ENCODE measurements around the gene DNASE1L2. TPM values are rescaled to one million over a fixed set of nuclear protein-coding genes. Genes with fewer than 3 reads are reported as not detected.
"Not testable (repeated sequence)": the region's sequence is repeated elsewhere in the genome, so short reads cannot be mapped to it uniquely, and the experiment has no call there.

DNASE1L2 gene
- not detected for total RNA-seq (ENCODE audit: insufficient read depth, low replicate concordance)

GRCh38 chr16:2236337-2237101 lies at the start of gene DNASE1L2:
Gene DNASE1L2 (plus strand): TSS chr16:2236444. CDS start chr16:2236817, 373 bp downstream.
- no peak for DNase-seq (ENCODE audit: low spot score)

DNA sequence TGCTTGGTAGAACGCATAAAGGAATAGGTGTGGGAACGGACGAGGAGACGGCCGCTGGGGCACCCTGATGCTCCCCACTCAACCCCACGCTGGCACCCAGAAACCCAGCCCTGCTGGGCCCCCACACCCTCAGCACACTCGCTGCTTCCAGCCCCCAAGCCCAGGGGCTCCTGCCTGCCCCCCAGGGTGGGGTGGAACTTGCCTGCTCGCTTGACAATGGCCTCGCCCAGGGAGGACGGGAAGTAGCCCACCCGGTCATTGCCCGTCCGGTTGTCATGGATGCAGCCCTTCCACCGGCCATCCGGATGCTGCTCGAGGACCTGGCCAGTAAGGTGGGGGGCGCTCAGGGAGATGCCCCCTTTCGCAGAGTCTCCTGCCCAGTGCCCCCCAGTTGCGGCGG lies 49.7 kb upstream of the DNASE1L2 start:
- DNase-seq (ENCODE audit: low spot score) = no peak

DNA sequence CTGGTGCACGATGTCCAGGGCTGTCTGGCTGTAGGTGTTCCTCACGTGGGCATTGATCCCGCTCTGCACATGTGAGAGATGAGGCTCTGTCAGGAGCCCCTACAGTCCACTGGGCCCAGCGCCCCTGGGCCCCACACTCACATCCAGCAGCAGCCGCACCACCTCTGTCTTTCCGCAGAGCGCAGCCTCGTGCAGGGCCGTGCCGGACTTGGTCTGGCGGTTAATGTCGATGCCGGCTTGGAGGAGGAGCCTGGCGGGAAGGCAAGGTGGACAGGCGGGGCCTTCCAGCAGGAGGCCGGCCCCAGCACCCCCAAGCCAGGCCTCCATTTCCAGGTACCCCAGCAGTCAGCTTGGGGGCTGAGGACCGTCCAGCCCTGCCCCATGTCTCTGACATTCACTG lies 49.0 kb upstream of the DNASE1L2 start:
- no peak for DNase-seq (ENCODE audit: low spot score)

DNA sequence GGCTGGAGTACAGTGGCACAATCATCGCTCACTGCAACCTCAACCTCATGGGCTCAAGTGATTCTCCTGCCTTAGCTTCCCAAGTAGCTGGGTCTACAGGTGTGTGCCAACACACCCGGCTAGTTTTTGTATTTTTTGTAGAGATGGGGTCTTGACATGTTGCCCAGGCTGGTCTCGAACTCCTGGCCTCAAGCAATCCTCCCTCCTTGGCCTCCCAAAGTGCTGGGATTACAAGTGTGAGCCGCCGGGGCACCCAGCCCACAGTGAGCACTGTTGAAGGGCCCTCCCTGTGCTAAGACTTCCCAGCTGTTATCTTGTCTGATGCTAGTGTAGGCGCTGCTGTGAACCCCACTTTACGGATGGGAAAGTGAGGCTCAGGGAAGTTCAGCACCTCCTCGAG lies 47.8 kb upstream of the DNASE1L2 start:
- DNase-seq (ENCODE audit: low spot score) = no peak

GRCh38 chr16:2189252-2189893 lies 46.9 kb upstream of the DNASE1L2 start:
- no peak for DNase-seq (ENCODE audit: low spot score)

- no peak for DNase-seq (ENCODE audit: low spot score)
Measured at GRCh38 chr16:2190002-2190658, 46.1 kb upstream of the DNASE1L2 start.

DNA sequence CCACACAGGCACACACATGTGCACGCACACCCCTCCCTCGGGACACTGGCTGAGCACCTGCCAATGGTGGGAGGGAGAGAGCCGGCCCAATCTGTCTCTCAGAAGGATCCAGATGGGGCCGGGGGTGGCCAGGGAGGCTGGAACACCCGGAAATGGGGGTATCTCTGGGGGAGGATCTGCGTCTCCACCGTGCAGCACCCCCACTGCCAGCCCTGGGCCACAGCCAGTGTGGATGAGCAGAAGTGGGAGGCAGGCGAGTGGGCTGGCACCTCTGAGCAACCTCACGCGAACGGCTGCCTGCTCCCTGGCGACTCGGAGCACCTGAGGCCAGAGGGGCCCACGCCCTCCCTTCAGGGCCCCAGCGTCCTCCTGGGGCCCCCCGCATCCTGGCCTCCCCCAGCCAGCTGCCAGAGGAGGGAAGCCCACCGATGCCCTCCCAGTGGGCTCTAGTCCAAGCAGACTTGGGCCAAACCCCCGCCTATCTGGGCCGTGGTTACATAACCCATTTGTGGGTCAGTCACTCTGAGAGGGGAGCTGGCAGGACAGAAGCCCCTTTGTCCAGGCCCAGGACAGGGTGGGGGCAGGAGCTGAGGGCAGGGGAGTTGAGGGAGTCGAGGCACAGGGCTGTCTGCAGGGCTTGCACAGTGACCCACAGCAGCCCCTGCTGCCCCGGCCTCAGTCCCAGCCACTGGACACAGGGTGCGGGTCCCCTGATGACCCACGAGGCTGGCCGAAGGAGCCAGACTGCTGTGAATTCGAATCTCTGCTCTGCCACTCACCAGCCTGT lies 45.4 kb upstream of the DNASE1L2 start:
- DNase-seq (ENCODE audit: low spot score) = no peak

- no peak for DNase-seq (ENCODE audit: low spot score)
Measured at GRCh38 chr16:2191446-2191706, 44.9 kb upstream of the DNASE1L2 start.

GRCh38 chr16:2194166-2194834 lies 41.9 kb upstream of the DNASE1L2 start:
- DNase-seq (ENCODE audit: low spot score) = peak; percentile 35

GRCh38 chr16:2194852-2195321 lies 41.4 kb upstream of the DNASE1L2 start:
- peak; percentile 18 for DNase-seq (ENCODE audit: low spot score)

DNA sequence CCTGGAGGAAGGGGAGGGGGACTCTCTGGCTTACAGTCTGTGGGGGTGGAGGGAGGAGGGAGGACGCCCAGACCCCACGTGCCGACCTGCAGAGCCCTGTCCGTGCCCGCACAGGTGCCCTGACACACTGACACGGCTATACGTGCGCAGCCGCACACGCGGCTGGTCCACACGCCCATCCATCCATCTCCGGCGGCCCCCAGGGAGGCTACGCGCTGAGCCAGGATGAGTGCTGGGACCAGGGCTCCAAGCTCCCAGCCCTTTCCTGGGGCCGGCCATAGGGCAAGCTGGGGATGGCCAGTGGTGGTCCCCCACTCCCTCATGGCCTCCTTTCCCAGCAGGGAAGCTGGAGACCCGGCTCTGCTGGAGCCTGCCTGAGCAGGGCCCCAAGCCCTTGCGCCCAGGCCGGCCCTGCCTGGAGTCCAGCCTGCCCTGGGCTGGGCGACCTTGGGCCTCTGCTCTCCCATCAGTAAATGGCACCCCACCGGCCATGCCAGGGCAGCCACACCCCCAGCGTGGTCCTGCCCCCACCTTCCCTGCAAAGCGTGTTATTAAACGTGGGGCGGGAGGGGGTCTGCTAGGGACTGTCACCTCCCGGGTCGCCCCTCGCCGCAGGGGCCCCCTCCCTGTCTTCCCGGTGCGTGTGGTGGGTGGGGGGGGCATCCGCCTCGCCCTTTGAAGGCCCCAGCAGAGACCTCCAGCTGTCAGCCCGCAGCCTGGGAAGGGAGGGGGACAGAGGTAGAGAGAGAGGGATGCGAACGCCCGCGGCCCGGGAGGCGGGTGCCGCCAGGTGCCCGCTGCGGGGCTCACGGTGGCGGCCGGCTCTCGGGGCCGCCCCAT lies 40.7 kb upstream of the DNASE1L2 start:
- no peak for DNase-seq (ENCODE audit: low spot score)

GRCh38 chr16:2196162-2196980 lies 39.9 kb upstream of the DNASE1L2 start, which contains the start of gene CASKIN1:
Gene CASKIN1 (minus strand): TSS chr16:2196605. CDS start chr16:2196432, 173 bp downstream.
- no peak for DNase-seq (ENCODE audit: low spot score)

DNA sequence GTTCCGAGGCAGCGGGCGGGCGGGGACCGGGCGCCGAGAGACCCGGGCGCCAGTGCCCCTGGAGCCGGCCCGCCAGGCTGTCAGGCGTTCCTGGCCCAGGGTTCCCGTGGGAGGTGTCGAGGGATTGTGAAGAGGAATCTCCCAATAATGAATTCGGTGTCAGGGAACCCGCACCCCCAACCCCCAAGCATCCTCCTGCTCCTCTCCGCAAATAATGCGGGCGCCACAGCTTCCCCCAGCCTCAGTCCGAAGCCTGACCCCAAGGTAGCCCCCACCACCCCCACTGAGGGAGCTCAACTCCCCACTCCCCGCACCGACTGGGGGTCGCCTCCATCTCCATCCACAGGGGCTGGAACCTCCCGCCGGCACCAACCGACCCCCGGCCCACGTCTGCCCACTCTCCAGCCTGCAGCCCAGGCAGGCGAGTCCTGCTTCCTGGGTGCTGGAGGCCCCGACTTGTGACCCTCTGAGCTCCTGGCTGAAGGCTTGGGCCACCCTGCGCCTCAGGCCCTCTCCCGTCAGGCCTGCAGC lies 39.2 kb upstream of the DNASE1L2 start:
- no peak for DNase-seq (ENCODE audit: low spot score)

DNA sequence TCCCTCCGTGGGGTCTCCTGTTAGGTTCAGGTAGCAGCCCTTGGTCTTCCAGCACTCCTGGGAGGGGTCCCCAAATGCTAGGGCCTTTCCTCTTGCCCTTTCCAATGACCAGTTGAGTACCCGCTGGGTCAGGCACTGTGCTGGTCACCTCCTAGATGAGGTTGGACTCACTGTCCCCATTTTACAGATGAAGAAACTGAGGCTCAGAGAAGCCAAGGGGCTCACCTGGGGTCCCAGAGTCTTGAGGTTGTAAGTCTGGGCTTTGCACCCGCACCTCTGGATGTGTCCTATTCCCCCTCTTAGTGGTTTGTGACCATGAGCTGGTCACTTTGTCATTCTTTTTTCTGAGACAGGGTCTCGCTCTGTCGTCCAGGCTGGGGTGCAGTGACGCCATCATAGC lies 38.5 kb upstream of the DNASE1L2 start:
- no peak for DNase-seq (ENCODE audit: low spot score)

GRCh38 chr16:2198283-2198682 lies 38.0 kb upstream of the DNASE1L2 start:
- DNase-seq (ENCODE audit: low spot score) = no peak

DNA sequence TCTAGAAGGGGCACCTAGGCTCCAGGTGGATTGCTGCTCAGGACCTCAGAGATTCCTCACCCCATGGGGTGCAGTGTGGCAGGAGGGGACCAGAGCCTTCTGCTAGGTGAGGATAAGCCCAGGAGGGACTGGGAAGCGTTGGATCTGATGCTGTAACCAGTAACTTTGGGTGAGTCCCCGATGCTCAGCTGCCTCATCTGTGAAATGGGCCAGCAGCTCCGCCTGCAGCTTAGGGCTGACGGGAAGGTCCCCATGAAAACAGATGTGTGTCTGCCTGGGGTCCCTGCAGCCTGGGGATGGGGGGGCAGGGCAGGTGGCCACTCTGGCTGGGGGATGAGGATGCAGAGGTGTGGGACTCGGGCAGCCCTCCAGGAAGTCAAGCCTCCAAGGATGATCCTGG lies 37.1 kb upstream of the DNASE1L2 start:
- DNase-seq (ENCODE audit: low spot score) = no peak

- DNase-seq (ENCODE audit: low spot score) = no peak
Measured at GRCh38 chr16:2199621-2200139, 36.6 kb upstream of the DNASE1L2 start.

GRCh38 chr16:2200313-2200712 lies 35.9 kb upstream of the DNASE1L2 start:
- DNase-seq (ENCODE audit: low spot score) = no peak

GRCh38 chr16:2203119-2203688 lies 33.0 kb upstream of the DNASE1L2 start:
- DNase-seq (ENCODE audit: low spot score) = not testable (repeated sequence)

Data from umbilical cord (tissue), 2 donors.